H1 (cell line): ENCODE results near the gene RNF214. TPM values are rescaled to one million over a fixed set of nuclear protein-coding genes. Genes with fewer than 3 reads are reported as not detected.

Experiments used
- BACH1 ChIP-seq: IDR thresholded peaks from 2 replicates; pipeline ENCODE4 v1.6.1; 2012; ENCODE audit warnings: low read length, improper control_type of control experiment
- EGR1 ChIP-seq: IDR thresholded peaks from 2 replicates; pipeline ENCODE4 v1.6.1; 2011; ENCODE audit warnings: low read depth, low read length, borderline replicate concordance
- GTF2F1 ChIP-seq: IDR thresholded peaks from 2 replicates; pipeline ENCODE4 v1.6.1; 2012; ENCODE audit warnings: low read depth, low read length, improper control_type of control experiment, borderline replicate concordance
- KDM5A ChIP-seq: fragments of 200-600 bp; IDR thresholded peaks from 2 replicates; pipeline ENCODE4 v1.7.1; 2012; ENCODE audit warnings: mild to moderate bottlenecking, low read length, inconsistent platforms, mixed read lengths
- NRF1 ChIP-seq: IDR thresholded peaks from 2 replicates; pipeline ENCODE4 v1.6.1; 2011; ENCODE audit warnings: mild to moderate bottlenecking, low read depth, low read length, improper control_type of control experiment
- POLR2A ChIP-seq, 2 experiments: IDR thresholded peaks; 1 replicate in 1 of 2; 2 replicates in 1 of 2; pipeline ENCODE4 v1.6.1; 2011; ENCODE audit warnings: low read depth in 2 of 2, low read length in 2 of 2, mild to moderate bottlenecking in 2 of 2; ENCODE audit errors: control extremely low read depth in 1 of 2
- RAD21 ChIP-seq, 2 experiments: IDR thresholded peaks in 1 of 2; conservative IDR thresholded peaks in 1 of 2; 2 replicates each; pipeline ENCODE4 v1.6.1; 2011; ENCODE audit warnings: low read depth in 2 of 2, low read length in 2 of 2, improper control_type of control experiment in 1 of 2, inconsistent platforms in 1 of 2, mild to moderate bottlenecking in 1 of 2, moderate library complexity in 1 of 2
- polyA plus RNA-seq, 7 experiments: library from polyadenylated mRNA; depleted of rRNA in 3 of 7; stranded (reverse) in 5 of 7; unstranded in 2 of 7; fragments of >200 nt in 5 of 7; fragments of 200-250 nt in 2 of 7; gene quantifications; 1 replicate in 5 of 7; 2 replicates in 1 of 7; 4 replicates in 1 of 7; pipeline versions ENCODE4 v1.2.1 to v1.2.3, GENCODE V29; 2011 to 2013; ENCODE audit warnings: missing spikeins in 2 of 7, mixed read lengths in 2 of 7
- total RNA-seq: library from RNA; stranded (reverse); fragmentation: NEBNext Ultra II Directional; extraction: Animal tissue kit (Norgen Biotek cat#: 25700); gene quantifications from 2 replicates; pipeline ENCODE4 v1.2.1, GENCODE V29; 2021
- TF ChIP-seq, protein P1 (sequence below): fragments of 300-600 bp; sonication (generic); IDR thresholded peaks from 2 replicates; pipeline ENCODE4 v1.7.1; 2012; ENCODE audit warnings: low read length, moderate library complexity, mild to moderate bottlenecking, inconsistent platforms; ENCODE audit not compliant: insufficient replicate concordance

The RNF214 gene
- total and polyA plus RNA-seq, 2 of the 8 experiments (the other 6 are each of a cell fraction or from before 2014, with no cell fraction given) = 34.9 to 35.6 TPM

DNA sequence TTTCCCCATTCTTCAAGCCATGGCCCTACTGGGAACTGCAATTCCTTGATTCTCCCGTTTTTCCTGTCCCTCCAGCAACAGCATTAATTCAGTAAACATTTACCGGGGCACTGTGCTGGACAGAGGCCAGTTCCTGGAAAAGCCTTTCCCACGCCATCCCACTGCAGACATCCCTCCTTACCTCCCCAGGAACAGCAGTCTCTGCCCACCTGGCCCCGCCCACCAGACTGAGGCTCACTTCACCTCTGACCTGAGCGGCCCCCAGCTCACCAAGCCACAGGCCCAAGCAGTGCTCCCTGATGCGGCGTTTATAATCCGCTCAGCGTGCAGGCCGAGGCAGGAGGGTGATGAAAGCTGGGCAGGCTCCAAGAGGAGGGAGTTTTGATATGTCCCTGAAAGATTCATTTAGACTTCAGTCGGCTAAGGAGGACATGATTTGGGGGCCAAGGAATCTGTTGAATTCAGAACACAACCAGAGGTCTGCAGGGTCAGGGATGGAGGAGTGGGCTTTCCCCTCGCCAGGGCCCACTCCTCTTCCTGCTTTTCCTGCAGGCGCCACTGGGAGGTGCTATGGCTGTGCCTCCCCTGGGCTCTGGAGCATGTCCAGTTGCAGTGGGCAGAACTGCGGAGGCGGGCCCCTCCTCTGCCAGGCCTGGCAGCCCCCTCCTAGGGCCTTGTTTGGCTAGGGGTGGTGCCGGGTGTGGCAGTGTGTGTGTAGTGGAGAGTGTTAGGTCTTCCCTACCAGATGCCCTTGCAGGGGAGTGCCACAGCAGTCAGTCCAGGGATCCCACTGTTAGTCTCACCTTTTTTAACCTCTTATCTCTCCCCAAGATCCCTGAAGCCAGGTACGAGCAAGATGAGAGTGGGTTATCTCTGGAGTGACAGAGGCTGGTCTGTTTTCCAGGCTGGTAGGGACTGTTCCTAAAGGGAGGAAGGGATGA, 34.7 kb upstream of the RNF214 start (continued):
- TF ChIP-seq, protein P1, sequence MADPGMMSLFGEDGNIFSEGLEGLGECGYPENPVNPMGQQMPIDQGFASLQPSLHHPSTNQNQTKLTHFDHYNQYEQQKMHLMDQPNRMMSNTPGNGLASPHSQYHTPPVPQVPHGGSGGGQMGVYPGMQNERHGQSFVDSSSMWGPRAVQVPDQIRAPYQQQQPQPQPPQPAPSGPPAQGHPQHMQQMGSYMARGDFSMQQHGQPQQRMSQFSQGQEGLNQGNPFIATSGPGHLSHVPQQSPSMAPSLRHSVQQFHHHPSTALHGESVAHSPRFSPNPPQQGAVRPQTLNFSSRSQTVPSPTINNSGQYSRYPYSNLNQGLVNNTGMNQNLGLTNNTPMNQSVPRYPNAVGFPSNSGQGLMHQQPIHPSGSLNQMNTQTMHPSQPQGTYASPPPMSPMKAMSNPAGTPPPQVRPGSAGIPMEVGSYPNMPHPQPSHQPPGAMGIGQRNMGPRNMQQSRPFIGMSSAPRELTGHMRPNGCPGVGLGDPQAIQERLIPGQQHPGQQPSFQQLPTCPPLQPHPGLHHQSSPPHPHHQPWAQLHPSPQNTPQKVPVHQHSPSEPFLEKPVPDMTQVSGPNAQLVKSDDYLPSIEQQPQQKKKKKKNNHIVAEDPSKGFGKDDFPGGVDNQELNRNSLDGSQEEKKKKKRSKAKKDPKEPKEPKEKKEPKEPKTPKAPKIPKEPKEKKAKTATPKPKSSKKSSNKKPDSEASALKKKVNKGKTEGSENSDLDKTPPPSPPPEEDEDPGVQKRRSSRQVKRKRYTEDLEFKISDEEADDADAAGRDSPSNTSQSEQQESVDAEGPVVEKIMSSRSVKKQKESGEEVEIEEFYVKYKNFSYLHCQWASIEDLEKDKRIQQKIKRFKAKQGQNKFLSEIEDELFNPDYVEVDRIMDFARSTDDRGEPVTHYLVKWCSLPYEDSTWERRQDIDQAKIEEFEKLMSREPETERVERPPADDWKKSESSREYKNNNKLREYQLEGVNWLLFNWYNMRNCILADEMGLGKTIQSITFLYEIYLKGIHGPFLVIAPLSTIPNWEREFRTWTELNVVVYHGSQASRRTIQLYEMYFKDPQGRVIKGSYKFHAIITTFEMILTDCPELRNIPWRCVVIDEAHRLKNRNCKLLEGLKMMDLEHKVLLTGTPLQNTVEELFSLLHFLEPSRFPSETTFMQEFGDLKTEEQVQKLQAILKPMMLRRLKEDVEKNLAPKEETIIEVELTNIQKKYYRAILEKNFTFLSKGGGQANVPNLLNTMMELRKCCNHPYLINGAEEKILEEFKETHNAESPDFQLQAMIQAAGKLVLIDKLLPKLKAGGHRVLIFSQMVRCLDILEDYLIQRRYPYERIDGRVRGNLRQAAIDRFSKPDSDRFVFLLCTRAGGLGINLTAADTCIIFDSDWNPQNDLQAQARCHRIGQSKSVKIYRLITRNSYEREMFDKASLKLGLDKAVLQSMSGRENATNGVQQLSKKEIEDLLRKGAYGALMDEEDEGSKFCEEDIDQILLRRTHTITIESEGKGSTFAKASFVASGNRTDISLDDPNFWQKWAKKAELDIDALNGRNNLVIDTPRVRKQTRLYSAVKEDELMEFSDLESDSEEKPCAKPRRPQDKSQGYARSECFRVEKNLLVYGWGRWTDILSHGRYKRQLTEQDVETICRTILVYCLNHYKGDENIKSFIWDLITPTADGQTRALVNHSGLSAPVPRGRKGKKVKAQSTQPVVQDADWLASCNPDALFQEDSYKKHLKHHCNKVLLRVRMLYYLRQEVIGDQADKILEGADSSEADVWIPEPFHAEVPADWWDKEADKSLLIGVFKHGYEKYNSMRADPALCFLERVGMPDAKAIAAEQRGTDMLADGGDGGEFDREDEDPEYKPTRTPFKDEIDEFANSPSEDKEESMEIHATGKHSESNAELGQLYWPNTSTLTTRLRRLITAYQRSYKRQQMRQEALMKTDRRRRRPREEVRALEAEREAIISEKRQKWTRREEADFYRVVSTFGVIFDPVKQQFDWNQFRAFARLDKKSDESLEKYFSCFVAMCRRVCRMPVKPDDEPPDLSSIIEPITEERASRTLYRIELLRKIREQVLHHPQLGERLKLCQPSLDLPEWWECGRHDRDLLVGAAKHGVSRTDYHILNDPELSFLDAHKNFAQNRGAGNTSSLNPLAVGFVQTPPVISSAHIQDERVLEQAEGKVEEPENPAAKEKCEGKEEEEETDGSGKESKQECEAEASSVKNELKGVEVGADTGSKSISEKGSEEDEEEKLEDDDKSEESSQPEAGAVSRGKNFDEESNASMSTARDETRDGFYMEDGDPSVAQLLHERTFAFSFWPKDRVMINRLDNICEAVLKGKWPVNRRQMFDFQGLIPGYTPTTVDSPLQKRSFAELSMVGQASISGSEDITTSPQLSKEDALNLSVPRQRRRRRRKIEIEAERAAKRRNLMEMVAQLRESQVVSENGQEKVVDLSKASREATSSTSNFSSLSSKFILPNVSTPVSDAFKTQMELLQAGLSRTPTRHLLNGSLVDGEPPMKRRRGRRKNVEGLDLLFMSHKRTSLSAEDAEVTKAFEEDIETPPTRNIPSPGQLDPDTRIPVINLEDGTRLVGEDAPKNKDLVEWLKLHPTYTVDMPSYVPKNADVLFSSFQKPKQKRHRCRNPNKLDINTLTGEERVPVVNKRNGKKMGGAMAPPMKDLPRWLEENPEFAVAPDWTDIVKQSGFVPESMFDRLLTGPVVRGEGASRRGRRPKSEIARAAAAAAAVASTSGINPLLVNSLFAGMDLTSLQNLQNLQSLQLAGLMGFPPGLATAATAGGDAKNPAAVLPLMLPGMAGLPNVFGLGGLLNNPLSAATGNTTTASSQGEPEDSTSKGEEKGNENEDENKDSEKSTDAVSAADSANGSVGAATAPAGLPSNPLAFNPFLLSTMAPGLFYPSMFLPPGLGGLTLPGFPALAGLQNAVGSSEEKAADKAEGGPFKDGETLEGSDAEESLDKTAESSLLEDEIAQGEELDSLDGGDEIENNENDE = no peak
- no peak for TF ChIP-seq GTF2F1
- peak; percentile 8; the same call in 1 of the 2 replicates for TF ChIP-seq NRF1
- no peak for TF ChIP-seq KDM5A
- 0 out of 2 replicates have a peak, but pooled peaks have one; percentile 16 for TF ChIP-seq BACH1
- peak; percentile 51; the same call in 1 of the 2 replicates for TF ChIP-seq EGR1
- TF ChIP-seq RAD21 (IDR thresholded peaks at IDR 0.05 in 1 of 2, conservative IDR thresholded peaks at IDR 0.05 in 1 of 2; ENCODE audit: low read depth in 2 of 2, low read length in 2 of 2) = peak; percentile 57 to 65
- peak in 1 of 2 experiments; percentile 77; a peak in 2 of 3 replicates for TF ChIP-seq POLR2A (IDR thresholded peaks at IDR 0.05; ENCODE audit: control extremely low read depth in 1 of 2, low read depth in 2 of 2, low read length in 2 of 2)
